HEK293 (cell line): ENCODE results near the gene CATSPERD.
"Not testable (repeated sequence)": the region's sequence is repeated elsewhere in the genome, so short reads cannot be mapped to it uniquely, and the experiment has no call there.

Experiments used
- CTCF ChIA-PET: fragments of 350-600 bp; formaldehyde crosslinking; extraction: SDS; loops from one replicate; lab custom pipeline; 2021; ENCODE audit warnings: antibody characterized with exemption; lab: Yijun Ruan, JAX
- POLR2A ChIA-PET: fragments of 300-600 bp; formaldehyde crosslinking; extraction: SDS; loops from one replicate; lab custom pipeline; 2020; ENCODE audit warnings: antibody characterized with exemption, inconsistent platforms; lab: Yijun Ruan, JAX
- H3K27ac ChIP-seq: fragments of 200-500 bp; sonication (Bioruptor generic); 2 replicates; pipeline ENCODE4 v1.5.1; 2014; ENCODE audit warnings: low read depth, low read length, control low read depth, inconsistent platforms; ENCODE audit errors: extremely low read depth
- H3K36me3 ChIP-seq, 2 experiments: fragments of 200-500 bp in 1 of 2; sonication (Bioruptor generic) in 1 of 2; 1 replicate in 1 of 2; 2 replicates in 1 of 2; pipeline ENCODE4 v1.5.1; 2014 to 2017; ENCODE audit warnings: inconsistent platforms in 2 of 2, low read length in 2 of 2; ENCODE audit not compliant: control insufficient read depth in 2 of 2, insufficient read depth in 1 of 2
- H3K4me1 ChIP-seq: fragments of 200-500 bp; sonication (Bioruptor generic); 2 replicates; pipeline ENCODE4 v1.5.1; 2014; ENCODE audit warnings: mild to moderate bottlenecking, low read length, inconsistent platforms; ENCODE audit not compliant: control insufficient read depth, insufficient read depth
- H3K4me3 ChIP-seq: 2 replicates; pipeline ENCODE4 v1.5.1; 2011; ENCODE audit warnings: low read depth, mild to moderate bottlenecking, control low read depth, low read length, moderate library complexity
- H3K9me3 ChIP-seq: fragments of 200-500 bp; sonication (Bioruptor generic); 2 replicates; pipeline ENCODE4 v1.5.1; 2014; ENCODE audit warnings: low read depth, low read length, inconsistent platforms; ENCODE audit not compliant: control insufficient read depth, insufficient read depth
- FEZF1 ChIP-seq: fragments of 450-650 bp; formaldehyde crosslinking; IDR thresholded peaks from 2 replicates; pipeline ENCODE4 v1.5.1; 2016; ENCODE audit warnings: missing biosample characterization, missing genetic modification characterization
- KLF1 ChIP-seq: fragments of 450-650 bp; formaldehyde crosslinking; IDR thresholded peaks from 2 replicates; pipeline ENCODE4 v1.5.1; 2016; ENCODE audit warnings: missing biosample characterization, missing genetic modification characterization
- PBX3 ChIP-seq: sonication (generic); formaldehyde crosslinking; IDR thresholded peaks from 2 replicates; pipeline ENCODE4 v1.8.1; 2022; ENCODE audit warnings: mild to moderate bottlenecking, moderate library complexity, missing genetic modification reagents
- SCRT2 ChIP-seq: fragments of 450-650 bp; formaldehyde crosslinking; IDR thresholded peaks from 2 replicates; pipeline ENCODE4 v1.5.1; 2016; ENCODE audit warnings: missing biosample characterization, missing genetic modification characterization
- YY2 ChIP-seq: fragments of 450-650 bp; formaldehyde crosslinking; IDR thresholded peaks from 2 replicates; pipeline ENCODE4 v1.5.1; 2016; ENCODE audit warnings: missing biosample characterization, missing genetic modification characterization
- ZBTB44 ChIP-seq: fragments of 450-650 bp; IDR thresholded peaks from 2 replicates; pipeline ENCODE4 v1.5.1; 2018; ENCODE audit warnings: missing biosample characterization, mild to moderate bottlenecking, missing genetic modification characterization
- ZBTB48 ChIP-seq: fragments of 450-650 bp; formaldehyde crosslinking; IDR thresholded peaks from 2 replicates; pipeline ENCODE4 v1.5.1; 2016; ENCODE audit warnings: missing biosample characterization, missing genetic modification characterization
- ZIC2 ChIP-seq: fragments of 450-650 bp; formaldehyde crosslinking; IDR thresholded peaks from 2 replicates; pipeline ENCODE4 v1.5.1; 2016; ENCODE audit warnings: missing biosample characterization, missing genetic modification characterization
- ZNF10 ChIP-seq: fragments of 450-650 bp; formaldehyde crosslinking; IDR thresholded peaks from 2 replicates; pipeline ENCODE4 v1.5.1; 2017; ENCODE audit warnings: missing biosample characterization, missing genetic modification characterization
- ZNF114 ChIP-seq: fragments of 450-650 bp; formaldehyde crosslinking; IDR thresholded peaks from 2 replicates; pipeline ENCODE4 v1.5.0; 2017; ENCODE audit warnings: missing biosample characterization, missing genetic modification characterization
- ZNF121 ChIP-seq: fragments of 450-650 bp; formaldehyde crosslinking; IDR thresholded peaks from 2 replicates; pipeline ENCODE4 v1.5.1; 2016; ENCODE audit warnings: missing biosample characterization, missing genetic modification characterization
- ZNF175 ChIP-seq: fragments of 450-650 bp; formaldehyde crosslinking; IDR thresholded peaks from 2 replicates; pipeline ENCODE4 v1.5.1; 2016; ENCODE audit warnings: missing biosample characterization, missing genetic modification characterization
- ZNF214 ChIP-seq: fragments of 450-650 bp; formaldehyde crosslinking; IDR thresholded peaks from 2 replicates; pipeline ENCODE4 v1.5.1; 2017; ENCODE audit warnings: missing biosample characterization, mild to moderate bottlenecking, missing genetic modification characterization, borderline replicate concordance
- ZNF239 ChIP-seq: fragments of 450-650 bp; formaldehyde crosslinking; IDR thresholded peaks from 2 replicates; pipeline ENCODE4 v1.5.1; 2016; ENCODE audit warnings: missing biosample characterization, missing genetic modification characterization
- ZNF248 ChIP-seq: fragments of 450-650 bp; formaldehyde crosslinking; IDR thresholded peaks from 2 replicates; pipeline ENCODE4 v1.5.1; 2017; ENCODE audit warnings: missing biosample characterization, missing genetic modification characterization
- ZNF274 ChIP-seq, 2 experiments: fragments of 200-500 bp in 1 of 2; fragments of 450-650 bp in 1 of 2; sonication (Bioruptor generic) in 1 of 2; formaldehyde crosslinking in 1 of 2; IDR thresholded peaks; 2 replicates each; pipeline versions ENCODE4 v1.5.1 to v1.6.1; 2014 to 2016; ENCODE audit warnings: borderline replicate concordance in 1 of 2, inconsistent platforms in 1 of 2, low read length in 1 of 2, missing biosample characterization in 1 of 2, missing genetic modification characterization in 1 of 2
- ZNF324 ChIP-seq: fragments of 450-650 bp; formaldehyde crosslinking; IDR thresholded peaks from 2 replicates; pipeline ENCODE4 v1.5.1; 2016; ENCODE audit warnings: missing biosample characterization, missing genetic modification characterization
- ZNF341 ChIP-seq: fragments of 450-650 bp; formaldehyde crosslinking; IDR thresholded peaks from 2 replicates; pipeline ENCODE4; 2016; ENCODE audit warnings: low read depth, missing biosample characterization, missing genetic modification characterization
- ZNF362 ChIP-seq: fragments of 450-650 bp; formaldehyde crosslinking; IDR thresholded peaks from 2 replicates; pipeline ENCODE4 v1.5.1; 2016; ENCODE audit warnings: missing biosample characterization, missing genetic modification characterization
- ZNF433 ChIP-seq: fragments of 450-650 bp; formaldehyde crosslinking; IDR thresholded peaks from 2 replicates; pipeline ENCODE4 v1.5.1; 2016; ENCODE audit warnings: missing biosample characterization, missing genetic modification characterization, low read depth
- ZNF654 ChIP-seq: fragments of 450-650 bp; formaldehyde crosslinking; IDR thresholded peaks from 2 replicates; pipeline ENCODE4 v1.5.1; 2016; ENCODE audit warnings: low read depth, missing biosample characterization, missing genetic modification characterization
- ZNF658 ChIP-seq: fragments of 450-650 bp; formaldehyde crosslinking; IDR thresholded peaks from 2 replicates; pipeline ENCODE4; 2016; ENCODE audit warnings: missing biosample characterization, missing genetic modification characterization
- ZNF670 ChIP-seq: fragments of 450-650 bp; formaldehyde crosslinking; IDR thresholded peaks from 2 replicates; pipeline ENCODE4 v1.5.1; 2016; ENCODE audit warnings: missing biosample characterization, missing genetic modification characterization, low read depth
- ZNF692 ChIP-seq: fragments of 450-650 bp; formaldehyde crosslinking; IDR thresholded peaks from 2 replicates; pipeline ENCODE4 v1.5.1; 2016; ENCODE audit warnings: missing biosample characterization, missing genetic modification characterization

The CATSPERD gene

GRCh38 chr19:5688262-5688881, 32.1 kb upstream of the CATSPERD start:
- POLR2A ChIA-PET = interaction anchor here (1.7 to 3.7 kb wide), 3 partner anchors 10 to 66 kb away, joined by 4 to 49 read pairs (median 24); partner anchors contain the start of genes SAFB and SAFB2
- H3K4me1 ChIP-seq, H3K27ac ChIP-seq, H3K9me3 ChIP-seq, H3K4me3 ChIP-seq: not testable (repeated sequence)
- CTCF ChIA-PET = interaction anchor here (0.6 to 2.2 kb wide), 9 partner anchors 13 to 1931 kb away, joined by 3 to 15 read pairs (median 4); partner anchors contain the start of gene NDUFA11
- peaks cover 5 to 31% of the 10 kb centered on the region in 2 experiments; a peak in 2 of 3 replicates for H3K36me3 ChIP-seq

GRCh38 chr19:5690125-5690954, 30.1 kb upstream of the CATSPERD start, which contains the start of gene RPL36:
Gene RPL36, plus strand, starts transcription at chr19:5690295. Its CDS starts 213 bp downstream, at chr19:5690508.
- CTCF ChIA-PET = interaction anchor here (0.6 to 2.1 kb wide), 29 partner anchors 9 to 894 kb away, joined by 3 to 15 read pairs (median 3); partner anchors contain the start of gene RANBP3
- Histone ChIP-seq H3K4me3 (peak within 1 kb of the TSS; percentile 97), H3K36me3 (peaks cover 5 to 51% of the 10 kb centered on the region in 2 experiments; a peak in 2 of 3 replicates), H3K9me3 (no peaks in the 10 kb centered on the region), H3K4me1 (no peaks in the 10 kb centered on the region; the same call in 1 of the 2 replicates), H3K27ac (peak within 1 kb of the TSS; percentile 100)
- POLR2A ChIA-PET = interaction anchor here (0.6 to 3.7 kb wide), 37 partner anchors 8 to 769 kb away, joined by 3 to 62 read pairs (median 5); partner anchors contain the start of genes ALKBH7, CATSPERD, DUS3L and LONP1
- TF ChIP-seq ZNF274 (IDR thresholded peaks at IDR 0.05; ENCODE audit: low read length) (no peak), ZNF274 (tag by site-specific recombination; IDR thresholded peaks at IDR 0.05; ENCODE audit: borderline replicate concordance) (no peak), ZNF114 (no peak), ZNF670 (tag by site-specific recombination) (no peak), ZBTB48 (no peak; the same call in 1 of the 2 replicates), SCRT2 (tag by site-specific recombination) (peak; percentile 84), ZNF214 (tag by site-specific recombination) (no peak), ZBTB44 (tag by site-specific recombination) (0 out of 2 replicates have a peak, but pooled peaks have one; percentile 16), PBX3 (CRISPR knock-in tag) (peak; percentile 63), ZNF175 (tag by site-specific recombination) (no peak), ZIC2 (tag by site-specific recombination) (0 out of 2 replicates have a peak, but pooled peaks have one; percentile 23), ZNF433 (tag by site-specific recombination) (no peak), ZNF692 (tag by site-specific recombination) (peak; percentile 81), ZNF341 (tag by site-specific recombination) (peak; percentile 58), ZNF10 (tag by site-specific recombination) (0 out of 2 replicates have a peak, but pooled peaks have one; percentile 30), ZNF121 (0 out of 2 replicates have a peak, but pooled peaks have one; percentile 19), FEZF1 (tag by site-specific recombination) (no peak), ZNF248 (tag by site-specific recombination) (no peak), ZNF324 (tag by site-specific recombination) (peak; percentile 85; the same call in 1 of the 2 replicates), ZNF658 (tag by site-specific recombination) (no peak), ZNF654 (tag by site-specific recombination) (peak; percentile 32; the same call in 1 of the 2 replicates), ZNF362 (tag by site-specific recombination) (no peak), KLF1 (peak; percentile 35), ZNF239 (peak; percentile 75; the same call in 1 of the 2 replicates), YY2 (tag by site-specific recombination) (peak; percentile 68; the same call in 1 of the 2 replicates)
